A172 (cell line): Measurements from ENCODE around the gene DOCK10. TPM values are rescaled to one million over a fixed set of nuclear protein-coding genes. Genes with fewer than 3 reads are reported as not detected.

Experiments used
- DNase-seq: peaks from one replicate; pipeline ENCODE4 v3.0.0-alpha.2; 2015; ENCODE audit warnings: low spot score
- total RNA-seq: library from RNA; depleted of rRNA; stranded (reverse); fragments of >200 nt; shearing (Covaris generic); gene quantifications from 2 replicates; pipeline ENCODE4 v1.2.3, GENCODE V29; 2014

DOCK10 gene
- total RNA-seq, 1 experiment from 2014 or later = 37.5 TPM

- DNase-seq = peak; percentile 27
Measured at GRCh38 chr2:225013425-225014365, 28.6 kb downstream of the DOCK10 start.

- no peak for DNase-seq
Measured at GRCh38 chr2:225011585-225011984, 30.7 kb downstream of the DOCK10 start.

GRCh38 chr2:225010804-225011203, 31.5 kb downstream of the DOCK10 start:
- DNase-seq = peak; percentile 78

- DNase-seq = no peak
Measured at GRCh38 chr2:225009768-225010167, 32.5 kb downstream of the DOCK10 start.

GRCh38 chr2:225008935-225009334, 33.3 kb downstream of the DOCK10 start:
- DNase-seq = peak; percentile 23

- DNase-seq = no peak
Measured at GRCh38 chr2:225008179-225008856, 34.0 kb downstream of the DOCK10 start.

GRCh38 chr2:225006730-225007129, 35.5 kb downstream of the DOCK10 start:
- peak; percentile 33 for DNase-seq

- no peak for DNase-seq
Measured at GRCh38 chr2:225004597-225004996, 37.7 kb downstream of the DOCK10 start.

GRCh38 chr2:225002656-225003045, 39.6 kb downstream of the DOCK10 start:
- peak; percentile 33 for DNase-seq

GRCh38 chr2:225002039-225002655, 40.1 kb downstream of the DOCK10 start:
- DNase-seq = peak; percentile 53

- no peak for DNase-seq
Measured at GRCh38 chr2:224999754-225000153, 42.5 kb downstream of the DOCK10 start.

GRCh38 chr2:224999321-224999720, 42.9 kb downstream of the DOCK10 start:
- no peak for DNase-seq

GRCh38 chr2:224997802-224998201, 44.5 kb downstream of the DOCK10 start:
- no peak for DNase-seq

GRCh38 chr2:224995419-224995818, 46.8 kb downstream of the DOCK10 start:
- DNase-seq = no peak

GRCh38 chr2:224994242-224994823, 47.9 kb downstream of the DOCK10 start:
- no peak for DNase-seq

GRCh38 chr2:224990710-224991109, 51.6 kb downstream of the DOCK10 start:
- no peak for DNase-seq

GRCh38 chr2:224987733-224988132, 54.5 kb downstream of the DOCK10 start:
- DNase-seq = peak; percentile 34

- no peak for DNase-seq
Measured at GRCh38 chr2:224986477-224986876, 55.8 kb downstream of the DOCK10 start.

- DNase-seq = no peak
Measured at GRCh38 chr2:224984637-224985036, 57.6 kb downstream of the DOCK10 start.

GRCh38 chr2:224983712-224984554, 58.3 kb downstream of the DOCK10 start:
- no peak for DNase-seq
